GM21825 (cell line): Measurements from ENCODE around the gene TRO.

Source experiments
- ATAC-seq: cut with Tn5 transposase; IDR thresholded peaks from one replicate; pipeline ENCODE4 v1.9.1; 2021; ENCODE audit warnings: mild to moderate bottlenecking, moderate library complexity; ENCODE audit not compliant: unreplicated experiment

The TRO gene

DNA sequence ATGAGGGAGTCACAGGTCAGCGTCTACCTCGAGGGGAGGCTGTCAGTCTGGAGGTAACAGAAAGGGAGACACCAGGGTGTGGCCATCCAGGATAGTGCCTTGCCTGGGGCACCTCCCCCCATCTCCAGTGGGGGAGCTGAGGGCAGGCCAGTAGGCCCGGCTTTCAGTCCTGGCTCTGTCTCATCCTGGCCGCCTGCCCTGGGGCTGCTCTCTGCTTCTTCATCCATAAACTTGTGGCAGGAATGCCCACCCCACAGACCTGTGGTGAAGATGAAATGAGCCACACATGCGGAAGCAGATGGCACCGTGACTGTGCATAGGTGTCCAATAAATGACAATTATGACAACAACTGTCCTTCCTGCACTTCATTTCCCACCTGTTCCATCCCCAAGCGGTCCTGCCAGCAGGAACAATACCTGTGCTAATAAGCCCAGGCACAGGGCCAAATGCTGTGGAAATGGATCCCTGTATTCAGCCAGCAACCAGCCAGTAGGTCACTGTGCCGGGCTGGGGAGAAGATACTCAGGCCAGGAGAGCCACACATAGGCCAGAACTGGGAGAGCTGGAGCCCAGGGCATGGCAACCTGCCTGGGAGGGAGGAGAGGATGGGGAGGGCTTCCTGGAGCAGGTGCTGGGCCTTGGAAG, 30.2 kb downstream of the TRO start:
- no peak for ATAC-seq

DNA sequence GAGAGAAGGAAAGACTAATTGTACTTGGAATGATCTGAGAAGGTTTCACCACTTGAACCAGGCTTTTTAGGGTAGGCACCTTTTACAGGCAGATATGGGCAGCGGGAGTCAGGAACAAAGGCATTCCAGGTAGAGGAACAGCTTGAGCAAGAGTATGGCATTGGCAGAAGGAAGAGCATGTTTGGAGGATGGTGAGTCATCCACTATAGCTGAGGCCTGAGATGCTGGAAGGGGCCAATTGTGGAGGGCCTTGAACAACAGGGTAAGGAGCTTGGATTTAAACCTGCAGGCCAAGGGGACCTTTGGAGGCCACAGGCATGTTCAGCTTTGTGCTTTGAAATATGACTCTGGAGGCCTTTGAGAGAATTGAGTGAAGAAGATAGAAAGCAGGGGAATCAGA, 41.1 kb downstream of the TRO start:
- no peak for ATAC-seq

DNA sequence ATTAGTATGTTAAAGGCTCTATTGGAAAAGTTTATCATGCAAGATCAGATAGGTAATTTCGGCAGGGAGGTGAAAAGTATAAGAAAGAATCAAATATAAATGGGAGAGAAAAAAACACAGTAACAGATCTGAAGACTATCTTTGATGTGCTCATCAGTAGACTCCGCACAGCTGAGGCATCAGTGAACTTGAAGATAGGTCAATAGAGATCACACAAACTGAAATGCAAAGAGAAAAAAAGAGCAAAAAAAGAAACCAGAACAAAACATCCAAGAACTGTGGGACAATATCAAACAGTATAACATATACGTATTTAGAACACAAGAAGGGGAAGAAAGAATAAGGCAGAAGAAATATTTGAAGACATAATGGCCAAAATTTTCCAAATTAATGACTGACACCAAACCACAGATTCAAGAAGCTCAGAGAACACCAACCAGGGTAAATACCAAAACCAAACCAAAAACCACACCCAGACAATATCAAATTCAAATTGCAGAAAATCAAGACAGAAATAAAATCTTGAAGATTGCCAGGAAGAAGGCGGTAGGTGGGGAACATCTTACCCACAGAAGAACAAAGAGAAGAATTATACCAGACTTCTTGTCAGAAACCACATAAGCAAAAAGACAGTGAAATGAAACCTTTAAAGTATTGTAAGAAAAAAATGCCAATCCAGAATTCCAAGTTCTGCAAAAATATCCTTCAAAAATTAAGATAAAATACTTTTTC, 44.3 kb downstream of the TRO start:
- ATAC-seq = no peak

DNA sequence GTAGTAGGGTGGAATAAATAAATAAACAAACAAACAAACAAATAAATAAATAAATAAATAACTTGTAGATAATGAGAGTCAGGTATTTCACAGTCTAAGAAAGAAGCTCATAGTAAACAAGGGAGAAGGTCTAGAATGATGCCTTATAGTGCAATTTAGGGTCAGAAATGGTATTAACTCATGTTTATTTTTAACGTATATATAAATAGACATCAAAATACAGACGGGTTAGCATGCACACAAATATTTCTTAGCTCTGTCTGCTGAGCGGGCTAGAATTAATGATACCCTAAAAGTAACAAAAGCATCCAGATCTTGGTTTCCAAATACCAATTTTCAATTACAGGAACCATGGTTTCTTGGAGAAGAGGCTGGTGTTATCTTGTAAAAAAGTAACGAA, 56.8 kb downstream of the TRO start:
- no peak for ATAC-seq

DNA sequence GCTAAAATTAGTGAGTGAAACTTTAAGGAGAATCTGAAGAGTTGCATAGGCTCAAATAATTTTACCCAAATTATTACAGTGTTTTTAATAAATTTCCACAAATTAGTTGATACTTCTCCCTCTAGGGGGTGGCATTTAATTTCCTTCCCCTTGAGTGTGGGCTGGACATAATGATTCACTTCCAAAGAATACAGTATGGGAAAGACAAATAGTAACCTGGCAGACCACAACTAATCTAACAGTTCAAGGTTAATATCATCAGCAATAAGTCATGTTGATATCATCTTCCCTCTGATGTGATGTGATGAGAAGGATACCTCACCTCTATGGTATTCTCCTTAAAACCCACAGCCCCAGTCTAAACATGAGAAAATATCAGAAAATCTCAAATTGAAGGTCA, 57.8 kb downstream of the TRO start:
- ATAC-seq = no peak

DNA sequence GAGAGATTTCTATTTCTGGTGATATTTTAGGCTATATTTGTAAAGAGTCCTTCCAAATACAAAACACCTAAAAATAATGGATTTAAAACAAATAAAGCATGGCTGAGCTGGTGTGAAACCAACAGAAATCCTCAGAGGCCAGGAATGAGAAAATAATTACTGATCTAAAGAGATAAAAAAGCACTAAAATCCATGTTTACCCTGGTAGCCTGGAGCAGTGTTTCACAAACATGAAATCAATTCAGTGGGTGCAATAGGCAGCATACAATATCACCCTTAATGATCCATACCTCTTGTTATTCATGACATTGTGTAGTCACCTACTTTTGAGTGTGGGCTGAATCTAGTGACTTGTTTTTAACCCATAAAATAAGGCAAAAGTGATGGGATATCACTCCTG, 58.8 kb downstream of the TRO start:
- ATAC-seq = no peak

DNA sequence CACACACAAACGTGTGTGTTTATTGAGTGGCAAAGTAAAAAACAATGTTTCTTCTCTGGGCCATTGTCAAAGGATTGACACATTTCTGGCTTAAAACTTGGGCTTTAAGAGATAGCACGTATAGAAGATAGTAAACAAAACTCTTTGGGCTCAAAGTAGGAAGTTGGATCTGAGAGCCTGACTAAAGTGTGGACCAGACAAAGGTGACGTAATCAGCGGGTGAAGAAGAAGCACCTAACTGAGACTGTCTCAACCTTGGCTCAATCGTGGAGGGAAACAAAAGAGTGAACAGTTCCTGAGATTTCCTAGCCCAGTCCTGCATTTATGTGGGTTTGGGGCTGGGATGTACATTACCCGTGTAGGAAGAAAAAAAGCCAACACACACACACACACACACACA, 59.7 kb downstream of the TRO start:
- no peak for ATAC-seq
